Calu3 (cell line): Measurements from ENCODE around the gene SCG2. TPM values are rescaled to one million over a fixed set of nuclear protein-coding genes. Genes with fewer than 3 reads are reported as not detected.

Experiments used
- BruUV-seq: library from RNA; stranded (reverse); fragments of 400-500 nt; replicated peaks from 2 replicates; lab custom pipeline; 2021; lab: Mats Ljungman, UMichigan
- CTCF ChIA-PET: fragments of 300-600 bp; sonication (Branson Sonifier 250); formaldehyde crosslinking; loops from one replicate; lab custom pipeline; 2022; ENCODE audit warnings: antibody characterized with exemption; lab: Charles Lee
- DNase-seq: peaks from one replicate; pipeline ENCODE4 v3.0.0; 2022
- H3K27ac Mint-ChIP-seq: one replicate; pipeline ENCODE4 v1.8.0; 2022; ENCODE audit warnings: mixed read lengths; ENCODE audit not compliant: unreplicated experiment
- H3K27me3 Mint-ChIP-seq: one replicate; pipeline ENCODE4 v1.8.0; 2022; ENCODE audit warnings: mixed read lengths; ENCODE audit not compliant: unreplicated experiment
- H3K36me3 Mint-ChIP-seq: one replicate; pipeline ENCODE4 v1.8.0; 2022; ENCODE audit warnings: mild to moderate bottlenecking, moderate library complexity, mixed read lengths; ENCODE audit not compliant: insufficient read depth, unreplicated experiment
- H3K4me1 Mint-ChIP-seq: one replicate; pipeline ENCODE4 v1.8.0; 2022; ENCODE audit warnings: mild to moderate bottlenecking, low read depth, mixed read lengths; ENCODE audit not compliant: unreplicated experiment
- H3K4me3 Mint-ChIP-seq: one replicate; pipeline ENCODE4 v1.8.0; 2022; ENCODE audit warnings: mild to moderate bottlenecking, low read depth, moderate library complexity, mixed read lengths; ENCODE audit not compliant: unreplicated experiment
- H3K9me3 Mint-ChIP-seq: one replicate; pipeline ENCODE4 v1.8.0; 2022; ENCODE audit warnings: low read depth, mixed read lengths; ENCODE audit not compliant: unreplicated experiment
- intact Hi-C: fragments of 100-400 bp; cut with micrococcal nuclease; formaldehyde crosslinking; loops from one replicate; pipeline ENCODE4 v1.10.0; 2022; ENCODE audit not compliant: unreplicated experiment
- total RNA-seq: library from RNA; stranded (reverse); gene quantifications from 2 replicates; pipeline ENCODE4 v1.2.3, GENCODE V29; 2022
- TF ChIP-seq, protein P1 (sequence below): fragments of 200-600 bp; IDR thresholded peaks from one replicate; pipeline ENCODE4 v1.8.0; 2022; ENCODE audit warnings: antibody characterized with exemption; ENCODE audit not compliant: unreplicated experiment

SCG2 gene
- total RNA-seq, 1 experiment from 2014 or later, result 0.52 TPM

DNA sequence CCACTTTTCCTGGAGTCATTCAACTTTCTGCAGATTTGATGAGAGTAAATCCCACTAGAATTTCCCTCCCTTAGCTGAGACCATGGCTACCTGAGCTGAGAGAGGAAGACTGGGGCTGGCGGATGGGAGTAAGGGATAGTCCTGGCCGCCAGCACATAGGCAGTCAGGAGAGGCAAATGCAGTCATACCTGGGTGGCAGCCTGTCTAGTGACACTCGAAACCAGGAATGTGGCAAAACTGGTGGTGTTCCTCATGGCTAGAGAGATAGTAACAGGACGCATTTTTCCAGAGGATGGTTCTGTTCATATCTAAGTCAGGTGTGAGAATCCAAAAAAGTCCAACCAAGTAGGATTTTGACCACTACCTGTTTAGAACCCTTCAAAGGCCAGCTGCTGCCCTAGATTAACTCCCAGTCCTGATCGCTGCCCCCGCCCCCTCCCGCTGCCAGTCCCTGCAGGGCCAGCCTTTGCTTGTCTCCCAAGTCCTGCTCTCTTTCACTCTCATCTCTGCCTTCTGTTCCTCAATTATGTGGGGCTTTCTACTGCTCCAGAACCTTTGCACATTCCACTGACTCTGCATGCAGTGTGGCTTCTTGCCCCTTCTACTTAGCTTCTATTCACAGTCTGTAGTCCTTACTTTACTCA lies 17.4 kb upstream of the SCG2 start:
- intact Hi-C loops, result loop anchor here (10.0 kb wide), 1 partner anchor 365 kb away; no protein-coding TSS in a partner anchor
- Mint-ChIP-seq H3K9me3 (no peaks in the 10 kb centered on the region), H3K27me3 (no peaks in the 10 kb centered on the region), H3K36me3 (no peaks in the 10 kb centered on the region), H3K4me3 (no peak overlapping the region), H3K27ac (no peak overlapping the region), H3K4me1 (peaks cover 20% of the 10 kb centered on the region)
- TF ChIP-seq, protein P1, sequence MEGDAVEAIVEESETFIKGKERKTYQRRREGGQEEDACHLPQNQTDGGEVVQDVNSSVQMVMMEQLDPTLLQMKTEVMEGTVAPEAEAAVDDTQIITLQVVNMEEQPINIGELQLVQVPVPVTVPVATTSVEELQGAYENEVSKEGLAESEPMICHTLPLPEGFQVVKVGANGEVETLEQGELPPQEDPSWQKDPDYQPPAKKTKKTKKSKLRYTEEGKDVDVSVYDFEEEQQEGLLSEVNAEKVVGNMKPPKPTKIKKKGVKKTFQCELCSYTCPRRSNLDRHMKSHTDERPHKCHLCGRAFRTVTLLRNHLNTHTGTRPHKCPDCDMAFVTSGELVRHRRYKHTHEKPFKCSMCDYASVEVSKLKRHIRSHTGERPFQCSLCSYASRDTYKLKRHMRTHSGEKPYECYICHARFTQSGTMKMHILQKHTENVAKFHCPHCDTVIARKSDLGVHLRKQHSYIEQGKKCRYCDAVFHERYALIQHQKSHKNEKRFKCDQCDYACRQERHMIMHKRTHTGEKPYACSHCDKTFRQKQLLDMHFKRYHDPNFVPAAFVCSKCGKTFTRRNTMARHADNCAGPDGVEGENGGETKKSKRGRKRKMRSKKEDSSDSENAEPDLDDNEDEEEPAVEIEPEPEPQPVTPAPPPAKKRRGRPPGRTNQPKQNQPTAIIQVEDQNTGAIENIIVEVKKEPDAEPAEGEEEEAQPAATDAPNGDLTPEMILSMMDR, result no peak
- BruUV-seq, result no TSS peak
- peak; percentile 17 for DNase-seq
- CTCF ChIA-PET, result no interaction called here

DNA sequence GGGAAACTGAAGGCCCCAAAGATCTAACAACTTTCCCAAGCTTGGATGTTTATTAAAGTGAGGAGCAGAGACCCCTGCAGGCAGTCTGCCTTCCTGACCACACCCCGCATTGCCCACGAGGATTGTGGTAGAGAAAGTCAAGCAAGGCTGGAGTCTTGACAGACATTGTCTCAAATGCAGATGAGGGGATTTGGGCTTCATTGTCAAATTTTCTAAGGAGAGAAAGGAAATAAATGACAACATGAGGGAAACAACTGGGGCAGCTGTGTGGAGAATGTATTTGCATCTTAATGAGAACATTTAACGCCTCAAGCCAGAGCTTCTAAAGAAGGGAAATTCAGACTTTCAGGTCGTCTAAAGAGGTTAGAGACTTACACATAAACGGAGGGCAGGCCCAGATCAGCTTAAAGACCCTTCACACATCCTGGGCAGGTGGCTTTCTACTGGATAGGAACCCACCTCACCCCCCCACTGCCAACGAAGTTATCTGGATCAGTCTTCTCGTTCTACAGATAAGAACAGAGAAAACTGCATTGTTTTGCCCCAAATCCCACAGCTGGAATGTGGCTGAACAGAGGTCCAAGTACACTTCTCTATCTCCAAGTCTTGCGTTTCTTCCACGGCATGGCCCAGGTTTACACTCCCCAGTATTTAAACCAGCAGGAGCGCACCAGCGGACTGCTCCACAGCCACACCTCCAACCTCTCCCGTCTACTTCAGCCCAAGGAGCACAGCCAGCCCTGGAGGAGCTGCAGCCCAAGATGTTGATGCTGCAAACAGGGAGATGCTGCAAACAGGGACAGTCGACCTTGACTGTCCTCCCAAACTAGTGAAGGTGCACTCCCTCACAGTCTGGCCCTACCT lies 16.2 kb upstream of the SCG2 start:
- Mint-ChIP-seq H3K4me1 (peaks cover 20% of the 10 kb centered on the region), H3K27me3 (no peaks in the 10 kb centered on the region), H3K4me3 (no peak overlapping the region), H3K9me3 (no peaks in the 10 kb centered on the region), H3K27ac (no peak overlapping the region), H3K36me3 (peaks cover 2% of the 10 kb centered on the region)
- CTCF ChIA-PET, result no interaction called here
- intact Hi-C loops, result loop anchor here (10.0 kb wide), 1 partner anchor 364 kb away; no protein-coding TSS in a partner anchor
- TF ChIP-seq, protein P1, result no peak
- no peak for DNase-seq
- BruUV-seq, result no TSS peak

DNA sequence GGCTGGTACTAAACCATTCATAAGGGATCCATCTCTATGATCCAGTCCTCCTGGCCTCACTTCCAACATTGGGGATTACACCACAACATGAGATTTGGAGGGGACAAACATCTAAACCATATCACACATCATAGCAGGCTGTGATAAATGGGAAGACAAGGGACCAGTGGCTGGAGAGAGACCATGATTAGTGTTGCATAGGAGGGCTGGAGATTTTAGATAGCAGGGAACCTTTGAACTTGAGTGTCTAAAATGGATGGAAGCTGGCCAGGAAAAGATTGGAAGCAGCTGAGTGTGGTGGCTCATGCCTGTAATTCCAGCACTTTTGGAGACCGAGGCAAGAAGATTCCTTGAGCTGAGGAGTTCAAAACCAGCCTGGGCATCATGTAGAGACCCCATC lies 12.4 kb upstream of the SCG2 start:
- DNase-seq, result no peak
- no TSS peak for BruUV-seq
- Mint-ChIP-seq H3K36me3 (peaks cover 8% of the 10 kb centered on the region), H3K4me3 (no peak overlapping the region), H3K9me3 (no peaks in the 10 kb centered on the region), H3K4me1 (peaks cover 7% of the 10 kb centered on the region), H3K27ac (no peak overlapping the region), H3K27me3 (no peaks in the 10 kb centered on the region)
- CTCF ChIA-PET, result no interaction called here
- TF ChIP-seq, protein P1, result no peak
- intact Hi-C loops, result loop anchor here (10.0 kb wide), 1 partner anchor 360 kb away; no protein-coding TSS in a partner anchor

DNA sequence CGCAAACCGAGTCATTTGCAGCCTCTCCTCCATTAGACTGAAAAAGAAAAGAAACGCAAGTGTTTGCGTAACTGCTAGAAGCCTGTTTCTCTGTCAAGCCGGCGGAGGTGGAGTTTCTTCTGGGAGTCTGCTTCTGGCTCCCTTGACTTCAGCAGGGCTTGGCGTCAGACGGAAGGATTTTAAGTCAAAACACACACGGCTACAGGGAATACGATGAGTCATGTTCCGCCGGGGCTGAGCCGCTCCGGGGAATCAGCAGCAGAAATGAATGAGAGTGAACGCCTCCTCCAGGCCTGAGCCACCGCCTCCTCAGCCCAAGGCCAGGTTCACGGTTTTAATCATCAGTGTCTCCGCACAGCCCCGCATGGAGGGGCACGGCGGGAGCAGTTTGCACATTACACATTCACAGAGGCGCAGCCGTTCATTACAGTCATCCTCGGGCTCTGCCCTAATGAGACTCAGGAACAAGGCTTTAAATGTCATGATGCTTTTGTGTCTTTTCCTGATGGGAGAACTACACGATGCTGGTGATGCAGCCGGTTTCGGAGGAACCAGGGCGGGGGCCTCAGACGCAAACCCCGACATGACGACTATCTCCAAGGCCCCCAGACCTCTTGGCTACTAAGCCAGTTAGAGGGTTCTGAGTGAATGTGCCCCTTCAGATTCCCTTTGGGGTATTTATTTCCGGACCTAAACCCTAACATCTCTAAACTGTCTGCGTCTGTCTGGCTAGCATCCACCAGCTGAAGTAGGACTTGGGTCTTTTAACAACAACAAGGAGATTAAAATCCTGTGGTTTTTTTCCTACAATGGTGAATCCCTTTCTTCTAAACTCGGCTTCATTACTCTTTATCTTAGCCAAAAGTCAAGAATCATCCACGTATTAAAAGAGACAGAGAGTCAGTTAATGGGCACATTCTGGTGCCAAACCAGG lies 11.1 kb upstream of the SCG2 start:
- Mint-ChIP-seq H3K4me1 (no peaks in the 10 kb centered on the region), H3K27ac (peak overlapping the region; percentile 55), H3K36me3 (peaks cover 8% of the 10 kb centered on the region), H3K9me3 (no peaks in the 10 kb centered on the region), H3K4me3 (peak overlapping the region; percentile 60), H3K27me3 (no peaks in the 10 kb centered on the region)
- intact Hi-C loops, result loop anchor here (10.0 kb wide), 1 partner anchor 358 kb away; no protein-coding TSS in a partner anchor
- no TSS peak for BruUV-seq
- TF ChIP-seq, protein P1, result no peak
- CTCF ChIA-PET, result no interaction called here
- DNase-seq, result peak; percentile 74
